Natural killer cell (primary cell): ENCODE measurements around the gene CARTPT. TPM values are rescaled to one million over a fixed set of nuclear protein-coding genes. Genes with fewer than 3 reads are reported as not detected.

ENCODE experiments used
- ATAC-seq, 3 donors: fragments of 150-1000 bp in 2 of 3; fragments of 200-7000 bp in 1 of 3; cut with Tn5 transposase; 1 replicate in 1 of 3; 2 replicates in 2 of 3; pipeline ENCODE4 v1.10.0; 2021; ENCODE audit warnings: mild to moderate bottlenecking in 2 of 3, moderate library complexity in 2 of 3
- DNase-seq, 2 donors: peaks; one replicate each; pipeline versions ENCODE4 v3.0.0 to v3.0.0-alpha.2; 2013 to 2021; ENCODE audit warnings: mixed read lengths in 1 of 2
- H3K27ac ChIP-seq: one replicate; pipeline ENCODE4 v1.5.1; 2013; ENCODE audit warnings: mild to moderate bottlenecking, low read length
- H3K27me3 ChIP-seq: one replicate; pipeline ENCODE4 v1.6.1; 2013; ENCODE audit warnings: low read length; ENCODE audit not compliant: control insufficient read depth, insufficient read depth
- H3K36me3 ChIP-seq: one replicate; pipeline ENCODE4 v1.6.1; 2013; ENCODE audit warnings: low read length; ENCODE audit not compliant: control insufficient read depth, insufficient read depth
- H3K4me1 ChIP-seq: one replicate; pipeline ENCODE4 v1.6.1; 2013; ENCODE audit warnings: low read length; ENCODE audit not compliant: control insufficient read depth, insufficient read depth
- H3K4me3 ChIP-seq: one replicate; pipeline ENCODE4 v1.5.1; 2013; ENCODE audit warnings: low read length
- H3K9me3 ChIP-seq: one replicate; pipeline ENCODE4 v1.6.1; 2013; ENCODE audit warnings: low read length; ENCODE audit not compliant: control insufficient read depth, insufficient read depth
- H3K27ac Mint-ChIP-seq, 2 donors: one replicate each; pipeline ENCODE4 v1.8.0; 2022; ENCODE audit warnings: mild to moderate bottlenecking in 2 of 2, mixed read lengths in 2 of 2, moderate library complexity in 1 of 2
- H3K27me3 Mint-ChIP-seq, 2 donors: one replicate each; pipeline ENCODE4 v1.8.0; 2022; ENCODE audit warnings: low read depth in 2 of 2, mixed read lengths in 2 of 2
- H3K36me3 Mint-ChIP-seq: one replicate; pipeline ENCODE4 v1.8.0; 2022; ENCODE audit warnings: mixed read lengths
- H3K4me1 Mint-ChIP-seq, 2 donors: one replicate each; pipeline ENCODE4 v1.8.0; 2022; ENCODE audit warnings: mixed read lengths in 2 of 2
- H3K4me3 Mint-ChIP-seq: one replicate; pipeline ENCODE4 v1.8.0; 2022; ENCODE audit warnings: mild to moderate bottlenecking, moderate library complexity, mixed read lengths
- H3K9me3 Mint-ChIP-seq, 2 donors: one replicate each; pipeline ENCODE4 v1.8.0; 2022; ENCODE audit warnings: mixed read lengths in 2 of 2
- CTCF ChIP-seq: fragments of 200-600 bp; IDR thresholded peaks from one replicate; pipeline ENCODE4 v1.8.0; 2022; ENCODE audit warnings: antibody characterized with exemption
- WGBS: methylation state at CpG from one replicate; pipeline ENCODE4 v1.1.7; 2013; ENCODE audit warnings: missing lambda C conversion rate; ENCODE audit not compliant: insufficient coverage; 5-methylcytosine and 5-hydroxymethylcytosine counted together
- intact Hi-C: fragments of 100-400 bp; cut with micrococcal nuclease; formaldehyde crosslinking; loops from one replicate; pipeline ENCODE4 v1.14.2; 2022
- total RNA-seq, 4 donors: library from RNA; stranded (reverse); fragments of 120-200 nt in 1 of 4; gene quantifications; one replicate each; pipeline versions ENCODE4 v1.2.3 to v1.2.4, GENCODE V29; 2013 to 2022

CARTPT gene
- total RNA-seq, 3 donors from 2014 or later (not counting 1 experiment from before 2014, with no cell fraction given), result not detected

- no peaks in the 10 kb centered on the region for H3K36me3 ChIP-seq
- H3K27me3 Mint-ChIP-seq, result peaks cover 6 to 36% of the 10 kb centered on the region in 2 donors
- H3K27ac Mint-ChIP-seq, result no peak overlapping the region
- H3K27ac ChIP-seq, result no peak overlapping the region
- no CpG with 5 or more reads among the region's 2 CpGs for WGBS
- H3K4me3 ChIP-seq, result no peak overlapping the region
- intact Hi-C loops, result no loop called here
- DNase-seq (no peak), ATAC-seq (no peak)
- no peaks in the 10 kb centered on the region for H3K36me3 Mint-ChIP-seq
- no peak for TF ChIP-seq CTCF
- peaks cover 2 to 3% of the 10 kb centered on the region in 2 donors for H3K9me3 Mint-ChIP-seq
- H3K9me3 ChIP-seq, result no peaks in the 10 kb centered on the region
- H3K27me3 ChIP-seq, result peaks cover 4% of the 10 kb centered on the region
- H3K4me3 Mint-ChIP-seq, result no peak overlapping the region
- peaks cover 6 to 8% of the 10 kb centered on the region in 2 donors for H3K4me1 Mint-ChIP-seq
- peaks cover 4% of the 10 kb centered on the region for H3K4me1 ChIP-seq
Measured at GRCh38 chr5:71699751-71700150, 19.3 kb upstream of the CARTPT start.

GRCh38 chr5:71700803-71701202, 18.3 kb upstream of the CARTPT start:
- Histone ChIP-seq H3K4me3 (no peak overlapping the region), H3K36me3 (no peaks in the 10 kb centered on the region), H3K27ac (no peak overlapping the region), H3K9me3 (no peaks in the 10 kb centered on the region), H3K4me1 (peaks cover 4% of the 10 kb centered on the region), H3K27me3 (peaks cover 4% of the 10 kb centered on the region)
- Mint-ChIP-seq H3K36me3 (no peaks in the 10 kb centered on the region), H3K27me3 (peaks cover 9 to 29% of the 10 kb centered on the region in 2 donors), H3K27ac (no peak overlapping the region), H3K9me3 (peaks cover 2 to 3% of the 10 kb centered on the region in 2 donors), H3K4me1 (peaks cover 6 to 8% of the 10 kb centered on the region in 2 donors), H3K4me3 (no peak overlapping the region)
- no peak for DNase-seq
- intact Hi-C loops, result no loop called here
- TF ChIP-seq CTCF, result no peak
- no peak for ATAC-seq

GRCh38 chr5:71701407-71701806, 17.7 kb upstream of the CARTPT start:
- 74% methylated on average over 3 of the region's 3 CpGs for WGBS

More at GRCh38 chr5:71701407-71701806, 17.7 kb upstream of the CARTPT start:
- Mint-ChIP-seq H3K27me3 (peaks cover 9 to 27% of the 10 kb centered on the region in 2 donors), H3K36me3 (no peaks in the 10 kb centered on the region), H3K4me3 (no peak overlapping the region), H3K27ac (no peak overlapping the region), H3K9me3 (peaks cover 2 to 3% of the 10 kb centered on the region in 2 donors), H3K4me1 (peaks cover 6 to 8% of the 10 kb centered on the region in 2 donors)
- no peaks in the 10 kb centered on the region for H3K36me3 ChIP-seq
- no peak for TF ChIP-seq CTCF
- H3K4me1 ChIP-seq, result peaks cover 4% of the 10 kb centered on the region
- DNase-seq, result no peak
- no peaks in the 10 kb centered on the region for H3K9me3 ChIP-seq
- peaks cover 4% of the 10 kb centered on the region for H3K27me3 ChIP-seq
- no peak overlapping the region for H3K4me3 ChIP-seq
- intact Hi-C loops, result no loop called here
- H3K27ac ChIP-seq, result no peak overlapping the region
- ATAC-seq, result no peak
